HG03064 (cell line): ENCODE measurements around the gene SERBP1.
"Not testable (repeated sequence)": the region's sequence is repeated elsewhere in the genome, so short reads cannot be mapped to it uniquely, and the experiment has no call there.

Source experiments
- ATAC-seq: cut with Tn5 transposase; IDR thresholded peaks from one replicate; pipeline ENCODE4 v1.9.1; 2021; ENCODE audit warnings: low read depth; ENCODE audit not compliant: unreplicated experiment

The SERBP1 gene

DNA sequence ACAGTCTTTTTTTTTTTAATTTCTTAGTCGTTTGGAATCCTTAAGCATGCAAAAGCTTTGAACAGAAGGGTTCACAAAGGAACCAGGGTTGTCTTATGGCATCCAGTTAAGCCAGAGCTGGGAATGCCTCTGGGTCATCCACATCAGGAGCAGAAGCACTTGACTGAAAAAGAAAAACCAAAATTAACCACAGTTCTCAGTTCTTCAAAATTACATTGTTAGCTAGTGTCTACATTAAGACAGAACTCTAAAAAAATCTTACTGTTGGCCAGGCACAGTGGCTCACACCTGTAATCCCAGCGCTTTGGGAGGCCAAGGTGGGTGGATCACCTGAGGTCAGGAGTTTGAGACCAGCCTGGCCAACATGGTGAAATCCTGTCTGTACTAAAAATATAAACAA lies 17.1 kb downstream of the SERBP1 start:
- ATAC-seq = not testable (repeated sequence)

DNA sequence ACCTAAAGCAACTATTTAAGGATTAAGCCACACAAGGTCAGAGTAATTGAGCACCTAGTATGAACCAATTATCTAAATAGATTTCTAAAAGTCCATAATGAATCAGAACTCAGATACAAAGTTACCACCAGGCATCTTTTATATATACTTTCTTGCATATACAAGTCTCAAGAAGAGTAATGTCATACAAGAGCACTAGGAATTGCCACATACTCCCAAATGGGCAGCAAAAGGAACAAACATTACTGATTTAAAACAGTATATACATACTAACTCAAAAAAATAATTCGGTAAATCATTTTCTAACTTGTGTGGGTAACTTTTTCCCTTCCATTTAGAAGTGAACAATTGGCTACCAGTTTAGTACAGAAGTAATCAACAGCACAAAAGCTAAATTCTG lies 22.1 kb downstream of the SERBP1 start:
- ATAC-seq = no peak

DNA sequence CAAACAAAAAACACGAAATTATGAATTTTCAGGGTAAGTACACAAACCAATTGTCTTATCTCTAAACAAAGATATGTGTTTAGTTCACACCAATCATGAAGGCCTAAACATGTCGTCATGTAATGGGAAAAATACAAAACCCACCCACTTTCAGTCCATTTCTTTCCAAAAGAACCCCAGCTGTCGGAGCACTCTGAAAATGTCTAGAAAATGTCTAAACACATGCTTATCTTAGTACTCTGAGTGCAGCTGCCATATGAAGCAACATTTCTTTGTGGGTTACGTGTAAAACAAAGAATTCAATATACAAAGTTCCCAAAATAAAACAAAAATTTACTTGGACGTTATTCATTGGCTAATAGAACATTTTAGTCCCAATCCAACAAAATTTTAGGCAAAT lies 22.7 kb downstream of the SERBP1 start:
- ATAC-seq = no peak

DNA sequence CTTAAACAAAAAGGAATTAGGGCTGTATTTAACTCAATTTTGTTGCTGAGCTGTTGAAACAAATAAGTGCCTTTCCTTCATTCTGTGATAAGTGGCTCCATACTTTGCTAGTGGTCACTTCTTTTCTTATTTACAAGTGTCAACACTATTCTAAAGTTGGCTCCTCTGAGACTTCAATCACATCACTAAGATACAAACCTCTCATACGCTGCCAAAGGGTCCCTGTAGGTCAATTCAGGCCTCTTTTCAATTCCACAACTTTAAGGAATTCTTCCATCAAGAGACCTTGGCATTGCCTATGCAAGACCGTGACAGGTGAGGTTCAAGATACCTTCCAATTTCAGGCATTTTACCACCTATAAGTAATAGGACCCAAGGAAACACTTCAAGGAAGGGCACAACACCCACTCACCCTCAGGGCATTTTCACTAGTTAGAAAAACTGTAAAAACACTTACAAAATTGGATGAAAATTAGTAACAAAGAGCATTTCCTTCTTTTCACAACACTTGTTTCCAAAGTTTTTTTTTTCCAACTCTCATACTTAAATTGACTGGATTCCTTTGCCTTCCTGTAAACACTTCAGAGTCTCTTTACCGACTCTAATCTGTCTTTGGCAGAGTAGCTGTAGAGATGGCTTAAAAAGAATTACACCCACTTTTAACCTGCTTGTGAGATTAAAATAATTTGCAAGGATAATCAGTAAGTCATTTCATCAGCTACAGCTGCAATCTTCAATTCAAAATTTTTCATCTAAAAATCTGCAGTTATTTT lies 24.5 kb downstream of the SERBP1 start:
- no peak for ATAC-seq

DNA sequence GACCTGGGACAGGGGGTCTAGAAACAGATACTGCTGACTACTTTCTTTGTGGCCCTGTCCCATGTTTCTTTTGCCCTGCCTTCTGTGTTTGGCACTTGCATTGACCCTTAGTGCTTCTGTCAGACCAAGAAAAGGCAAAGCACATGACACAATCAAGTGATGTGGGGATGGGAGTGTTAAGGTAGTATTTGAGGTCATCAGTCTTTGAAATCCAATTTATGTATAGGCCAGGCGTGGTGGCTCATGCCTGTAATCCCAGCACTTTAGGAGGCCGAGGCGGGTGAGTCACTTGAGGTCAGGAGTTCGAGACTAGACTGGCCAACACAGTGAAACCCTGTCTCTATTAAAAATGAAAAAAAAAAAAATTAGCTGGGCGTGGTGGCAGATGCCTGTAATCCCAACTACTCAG lies 26.0 kb downstream of the SERBP1 start:
- ATAC-seq = no peak

DNA sequence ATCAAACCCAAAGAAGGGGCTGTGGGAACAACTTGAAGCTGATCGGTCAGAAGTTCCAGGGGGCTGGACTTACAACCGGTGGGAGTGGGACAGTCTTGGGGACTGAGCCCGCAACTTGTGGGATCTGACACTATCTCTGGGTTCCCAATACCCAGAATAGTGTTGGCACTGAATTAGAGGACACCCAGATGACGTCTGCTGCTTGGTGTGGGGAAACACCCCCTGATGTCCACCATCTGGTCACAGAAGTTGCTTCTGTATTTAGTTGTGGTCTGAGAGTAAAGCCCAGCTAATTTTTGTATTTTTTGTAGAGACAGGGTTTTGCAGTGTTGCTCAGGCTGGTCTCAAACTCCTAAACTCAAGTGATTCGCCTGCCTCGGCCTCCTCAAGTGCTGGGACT lies 28.8 kb downstream of the SERBP1 start:
- no peak for ATAC-seq

DNA sequence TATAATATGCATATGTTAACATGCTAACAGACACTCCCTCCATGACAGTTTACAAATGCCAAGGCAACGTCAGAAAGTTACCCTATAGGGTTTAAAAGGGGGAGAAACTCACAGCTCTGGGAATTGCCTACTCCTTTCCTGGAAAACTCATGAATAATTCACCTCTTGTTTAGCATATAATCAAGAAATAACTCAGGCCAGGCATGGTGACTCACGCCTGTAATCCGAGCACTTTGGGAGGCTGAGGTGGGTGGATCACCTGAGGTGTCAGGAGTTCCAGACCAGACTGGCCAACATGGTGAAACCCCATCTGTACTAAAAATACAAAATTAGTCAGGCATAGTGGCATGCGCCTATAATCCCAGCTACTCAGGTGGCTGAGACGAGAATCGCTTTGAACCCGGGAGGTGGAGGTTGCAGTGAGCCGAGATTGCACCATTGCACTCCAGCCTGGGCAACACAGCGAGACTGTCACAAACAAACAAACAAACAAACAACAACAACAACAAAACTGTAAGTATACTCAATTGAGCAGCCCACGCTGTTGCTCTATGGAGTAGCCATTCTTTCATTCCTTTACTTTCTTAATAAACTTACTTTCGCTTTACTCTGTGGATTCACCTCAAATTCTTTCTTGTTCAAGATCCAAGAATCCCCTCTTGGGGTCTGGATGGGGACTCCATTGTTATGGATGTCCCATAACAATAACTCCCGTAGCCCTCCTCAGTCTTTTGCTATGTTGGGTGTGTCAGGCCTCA lies 30.0 kb downstream of the SERBP1 start:
- ATAC-seq = not testable (repeated sequence)

DNA sequence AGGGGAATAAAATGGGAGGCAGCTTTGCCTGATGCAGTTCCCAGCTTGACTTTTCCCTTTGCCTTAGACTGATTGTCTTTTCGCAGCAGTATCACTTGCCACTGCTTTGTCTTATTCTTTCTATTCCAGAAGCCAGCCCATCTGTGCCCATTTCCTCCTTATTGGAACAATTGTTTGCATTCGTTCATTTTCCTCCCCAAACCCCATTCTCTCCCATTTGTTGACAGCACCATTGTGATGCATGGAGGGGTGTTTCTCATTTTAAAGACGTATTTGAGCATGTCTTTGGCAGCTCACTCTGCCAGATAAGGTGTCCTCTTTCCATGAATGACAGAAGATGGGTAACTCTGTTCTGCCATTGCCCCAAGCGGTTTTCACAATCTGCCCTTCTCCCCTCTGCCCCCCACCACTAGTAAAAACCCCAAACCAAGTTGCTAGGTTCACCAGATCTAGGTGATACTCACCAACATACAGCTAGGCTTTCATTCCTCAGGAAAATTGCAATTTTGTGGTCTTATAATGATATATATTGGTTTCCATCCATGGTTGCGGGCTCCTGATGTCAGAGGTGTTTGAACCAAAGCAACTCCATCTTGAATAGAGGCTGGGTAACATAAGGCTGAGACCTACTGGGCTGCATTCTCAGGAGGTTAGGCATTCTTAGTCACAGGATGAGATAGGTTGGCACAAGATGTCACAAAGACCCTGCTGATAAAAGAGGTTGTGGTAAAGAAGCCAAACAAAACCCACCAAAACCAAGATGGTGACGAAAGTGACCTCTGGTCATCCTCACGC lies 30.8 kb downstream of the SERBP1 start:
- no peak for ATAC-seq

DNA sequence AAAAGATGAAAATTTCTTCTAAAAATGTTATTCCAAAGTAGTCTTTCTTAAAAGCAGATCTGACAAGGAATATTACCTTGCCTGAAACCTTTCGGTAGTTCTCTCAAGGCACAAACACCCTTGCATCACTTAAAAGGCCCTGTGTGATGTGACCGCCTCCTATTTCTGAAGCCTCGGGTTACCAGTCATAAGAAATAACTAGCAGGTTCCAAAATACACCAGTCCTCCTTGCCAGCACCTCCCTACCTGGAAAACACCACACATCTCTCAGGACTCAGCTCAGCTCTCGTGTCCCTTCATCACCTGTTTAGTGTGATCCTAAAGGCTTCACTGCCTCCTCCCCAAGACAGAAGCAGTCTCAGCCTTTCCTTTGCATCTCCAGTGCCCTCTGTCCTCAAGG lies 35.7 kb downstream of the SERBP1 start:
- no peak for ATAC-seq

DNA sequence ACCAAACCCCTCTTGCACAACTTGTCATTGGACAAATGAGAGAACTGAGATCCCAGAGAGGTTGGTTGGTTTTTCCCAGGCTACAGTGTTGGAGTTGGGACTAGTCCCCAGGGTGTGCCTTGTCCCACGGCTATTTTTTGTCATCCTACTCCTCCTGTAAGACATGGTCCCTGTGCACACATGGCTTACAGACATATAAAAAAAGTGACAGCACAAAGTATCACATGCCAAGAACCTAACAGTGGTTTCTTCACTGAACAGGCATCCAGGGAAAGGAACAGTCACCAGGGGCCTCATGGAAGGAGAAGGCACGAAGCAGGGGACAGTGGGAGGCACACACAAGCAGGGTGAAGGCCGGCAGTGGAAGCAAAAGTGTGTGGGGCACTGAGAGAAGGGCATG lies 36.5 kb downstream of the SERBP1 start:
- no peak for ATAC-seq

DNA sequence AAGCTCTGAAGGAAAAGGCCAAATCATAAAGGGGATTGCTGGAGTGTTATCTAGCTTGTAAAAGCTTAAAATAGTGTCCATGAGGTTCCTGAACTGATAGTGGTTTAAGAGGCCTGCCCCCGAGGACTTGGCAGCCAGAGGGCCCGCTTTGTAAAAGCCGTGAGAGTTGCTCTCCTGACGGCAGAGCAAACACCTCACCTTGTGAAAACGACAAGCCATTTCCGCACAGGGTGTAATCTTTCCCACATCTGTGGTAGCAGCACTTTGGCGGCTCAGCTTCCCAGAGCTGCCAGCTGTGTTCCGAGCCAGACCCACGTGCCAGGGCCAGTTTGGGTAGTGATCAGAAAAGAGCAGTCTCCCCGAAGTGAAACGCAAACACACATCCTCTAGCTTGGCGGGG lies 37.0 kb downstream of the SERBP1 start:
- ATAC-seq = no peak

DNA sequence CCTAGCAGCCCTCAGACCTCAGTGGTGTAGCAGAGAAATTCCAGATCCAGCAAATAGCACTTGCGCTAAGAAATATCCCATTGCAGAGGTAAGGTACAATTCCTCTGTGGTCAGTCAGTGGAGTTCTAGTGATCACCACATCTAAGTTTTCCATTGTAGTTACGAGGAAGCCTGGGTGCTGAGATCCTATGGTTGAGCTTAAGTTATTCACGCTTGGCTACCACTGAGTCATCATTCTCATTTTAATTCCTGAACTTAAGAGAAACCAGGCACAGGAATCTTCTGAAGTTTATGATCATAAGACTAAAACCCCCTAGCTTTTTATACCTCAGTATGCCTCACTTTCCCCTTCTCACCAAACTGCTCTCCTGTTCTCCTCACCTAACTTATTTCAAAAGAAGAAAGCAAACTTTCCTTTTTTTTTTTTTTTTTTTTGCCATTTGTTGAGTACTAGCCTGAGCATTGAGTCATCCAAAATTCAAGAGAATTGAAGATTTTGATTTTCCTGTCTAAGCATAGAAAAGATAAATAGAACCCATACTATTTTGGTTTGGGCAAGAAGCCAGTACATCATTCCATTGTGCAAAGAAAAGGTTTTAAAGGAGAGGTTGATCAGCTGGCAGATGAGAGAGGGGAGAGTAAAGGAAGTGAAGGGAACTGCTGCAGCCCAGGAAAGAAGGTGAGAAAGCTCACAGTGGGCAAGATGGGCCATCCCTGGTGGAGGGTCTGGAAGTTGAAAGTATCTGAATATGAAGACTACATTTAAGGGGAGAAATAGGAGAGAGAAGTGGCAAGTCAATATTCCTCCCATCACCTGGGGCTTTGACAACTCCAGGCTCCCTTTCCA lies 39.9 kb downstream of the SERBP1 start:
- ATAC-seq = no peak

DNA sequence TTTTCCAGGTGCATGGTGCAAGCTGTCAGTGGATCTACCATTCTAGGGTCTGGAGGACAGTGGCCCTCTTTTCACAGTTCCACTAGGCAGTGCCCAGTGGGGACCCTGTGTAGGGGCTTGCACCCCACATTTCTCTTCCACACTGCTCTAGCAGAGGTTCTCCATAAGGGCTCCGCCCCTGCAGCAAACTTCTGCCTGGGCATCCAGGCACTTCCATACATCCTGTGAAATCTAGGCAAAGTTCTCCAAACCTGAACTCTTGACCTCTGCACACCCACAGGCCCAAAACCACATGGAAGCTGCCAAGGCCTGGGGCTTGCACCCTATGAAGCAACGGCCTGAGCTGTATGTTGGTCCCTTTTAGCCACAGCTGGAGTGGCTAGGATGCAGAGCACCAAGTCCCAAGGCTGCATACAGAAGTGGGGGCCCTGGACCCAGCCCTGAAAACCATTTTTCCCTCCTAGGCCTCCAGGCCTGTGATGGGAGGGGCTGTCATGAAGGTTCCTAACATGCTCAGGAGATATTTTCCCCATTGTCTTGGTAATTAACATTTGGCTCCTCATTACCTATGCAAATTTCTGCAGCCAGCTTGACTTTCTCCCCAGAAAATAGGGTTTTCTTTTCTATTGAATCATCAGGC lies 46.1 kb downstream of the SERBP1 start:
- ATAC-seq = no peak

DNA sequence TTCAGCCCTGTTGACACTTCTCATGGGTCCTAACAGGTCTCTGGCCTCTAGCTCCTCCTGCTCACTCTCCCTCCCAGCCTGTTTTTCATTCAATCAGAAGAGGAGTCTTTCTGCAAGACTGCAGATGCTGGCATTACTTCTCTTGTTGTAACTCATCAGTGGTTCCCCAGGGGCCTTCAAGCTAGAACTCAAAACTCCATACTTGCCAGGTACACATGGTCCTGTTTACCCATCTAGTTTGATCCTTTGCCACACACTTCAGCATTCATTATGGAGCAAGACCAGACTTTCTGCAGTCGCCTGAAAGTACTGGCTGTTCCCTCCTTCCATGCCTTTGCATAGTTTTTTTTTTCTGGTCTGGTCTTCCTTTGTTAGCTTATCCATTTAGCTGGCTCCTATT lies 47.9 kb downstream of the SERBP1 start:
- no peak for ATAC-seq

DNA sequence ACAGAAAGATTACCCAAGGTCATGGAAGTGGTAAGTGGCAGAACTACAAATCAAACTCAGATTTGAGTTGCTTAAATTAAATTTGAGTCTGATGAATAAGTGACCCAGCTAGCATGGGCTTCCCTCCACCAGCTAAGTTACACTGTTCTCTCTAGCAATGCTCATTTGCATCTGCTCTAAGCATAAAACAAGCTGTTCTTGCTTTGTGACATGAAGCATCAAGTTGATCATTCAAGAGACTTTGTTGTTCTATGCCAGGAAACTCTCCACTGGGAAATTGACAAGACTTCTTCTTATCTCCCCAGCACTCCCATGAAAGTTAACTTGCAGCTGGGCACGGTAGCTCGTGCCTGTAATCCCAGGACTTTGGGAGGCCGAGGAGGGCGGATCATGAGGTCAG lies 49.0 kb downstream of the SERBP1 start:
- ATAC-seq = no peak

DNA sequence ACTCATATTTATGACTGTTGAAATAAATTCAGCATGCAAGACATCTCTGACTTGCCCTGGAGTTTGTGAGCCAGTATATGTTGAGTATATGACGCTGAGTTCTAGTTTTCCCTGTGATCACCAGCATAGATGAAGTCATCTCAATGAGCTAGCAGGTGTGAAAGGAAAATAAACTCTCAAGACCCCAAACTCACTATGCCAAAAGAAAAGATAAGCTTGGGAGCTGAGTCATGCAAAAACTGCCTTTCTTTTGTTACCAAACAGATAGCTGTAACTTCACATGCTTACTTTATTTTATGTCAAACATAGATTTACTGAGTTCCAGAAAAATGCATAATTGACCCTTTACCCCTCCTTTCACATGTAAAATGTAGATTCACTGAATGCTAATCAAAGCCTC lies 52.9 kb downstream of the SERBP1 start:
- no peak for ATAC-seq

DNA sequence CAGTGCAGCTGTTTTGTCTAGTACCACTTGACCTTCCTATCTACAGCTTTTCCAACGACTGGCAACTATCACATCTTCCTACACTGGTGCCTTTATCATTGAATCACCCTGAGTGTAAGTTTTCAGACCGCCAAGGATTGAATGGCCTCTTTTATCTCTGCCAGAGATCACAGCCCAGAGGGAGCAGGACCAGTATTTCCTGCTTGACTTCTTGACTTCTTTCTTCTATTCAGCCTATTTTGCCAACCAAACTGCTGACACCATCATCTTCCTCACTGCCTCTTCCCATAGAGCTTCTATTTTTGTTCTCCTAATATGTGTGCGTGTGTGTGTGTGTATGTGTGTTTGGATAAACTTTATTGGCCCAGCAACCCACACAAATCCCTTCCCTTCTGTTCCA lies 53.8 kb downstream of the SERBP1 start:
- no peak for ATAC-seq

DNA sequence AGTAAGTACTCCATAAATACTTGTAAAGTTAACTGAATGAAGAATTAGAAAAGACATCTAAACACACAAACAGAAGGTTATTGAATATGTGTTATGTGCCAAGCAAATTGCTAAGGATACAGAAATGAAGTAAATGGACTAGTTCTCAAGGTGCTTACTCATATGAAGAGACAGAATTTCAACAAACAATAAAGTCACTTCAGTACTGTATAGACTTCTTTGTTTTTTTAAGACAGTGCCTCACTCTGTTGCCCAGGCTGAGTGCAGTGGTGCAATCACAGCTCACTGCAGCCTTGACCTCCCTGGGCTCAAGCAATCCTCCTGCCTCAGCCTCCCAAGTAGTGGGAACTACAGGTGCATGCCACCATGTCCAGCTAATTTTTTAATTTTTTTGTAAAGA lies 57.3 kb downstream of the SERBP1 start:
- ATAC-seq = no peak

DNA sequence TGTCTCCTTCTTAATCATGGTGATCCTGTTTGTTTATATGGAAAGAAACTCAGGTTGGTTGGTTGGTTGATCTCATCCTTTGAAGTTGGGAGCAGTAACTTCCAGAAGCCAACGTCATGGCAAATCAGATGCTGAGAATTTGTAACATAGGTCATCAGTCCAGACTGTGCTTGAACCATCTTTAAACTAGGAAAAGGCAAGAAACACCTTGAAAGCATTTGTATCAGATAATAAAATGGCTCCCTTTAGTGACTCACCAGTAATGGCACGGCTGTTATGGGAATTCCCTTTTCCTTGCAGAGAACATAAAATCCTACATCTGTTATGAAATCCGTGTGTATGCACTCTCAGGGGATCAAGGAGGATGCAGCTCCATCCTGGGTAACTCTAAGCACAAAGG lies 58.1 kb downstream of the SERBP1 start:
- no peak for ATAC-seq

DNA sequence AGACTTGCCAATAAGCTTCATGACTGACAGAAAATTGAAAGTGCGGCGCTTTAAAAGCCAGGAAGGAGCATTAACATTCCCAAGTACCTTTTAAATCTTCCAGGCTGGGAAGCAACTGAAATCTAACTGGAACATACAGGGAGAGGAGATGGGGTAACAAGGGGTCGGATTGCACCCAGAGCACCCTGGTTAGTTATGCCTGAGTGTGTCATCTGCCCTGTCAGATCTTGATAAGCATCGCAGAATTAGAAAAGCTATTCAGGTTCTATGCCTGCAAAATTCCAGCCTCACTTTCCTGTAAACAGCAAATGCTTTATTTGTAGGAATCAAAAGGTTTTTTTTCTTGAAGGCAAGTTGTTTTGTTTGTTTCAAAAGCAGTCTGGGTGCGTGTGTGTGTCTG lies 58.5 kb downstream of the SERBP1 start:
- ATAC-seq = no peak
